IMR-90 (cell line): ENCODE measurements around the gene PRR5L. TPM values are rescaled to one million over a fixed set of nuclear protein-coding genes. Genes with fewer than 3 reads are reported as not detected.

Experiments
- ATAC-seq: fragments of 200-7000 bp; cut with Tn5 transposase; 2 replicates; pipeline ENCODE4 v1.9.1; 2020; ENCODE audit warnings: low read depth, mild to moderate bottlenecking, moderate library complexity
- BruUV-seq: library from RNA; stranded (reverse); fragments of 400-500 nt; replicated peaks from 2 replicates; lab custom pipeline; 2021; lab: Mats Ljungman, UMichigan
- CTCF ChIA-PET: fragments of 300-600 bp; formaldehyde crosslinking; extraction: SDS; loops from one replicate; lab custom pipeline; 2021; ENCODE audit warnings: antibody characterized with exemption; lab: Yijun Ruan, JAX
- POLR2A ChIA-PET: fragments of 300-600 bp; sonication (Branson Sonifier 250); formaldehyde crosslinking; loops from one replicate; lab custom pipeline; 2022; ENCODE audit warnings: antibody characterized with exemption; ENCODE audit not compliant: unreplicated experiment; lab: Charles Lee
- DNase-seq: peaks from one replicate; pipeline ENCODE4 v3.0.0; 2013
- H2AFZ ChIP-seq: replicated peaks from 2 replicates; pipeline ENCODE3; 2013; ENCODE audit warnings: low read length, mild to moderate bottlenecking; ENCODE audit not compliant: poor library complexity
- H2AK5ac ChIP-seq: 2 replicates; pipeline ENCODE4 v1.6.1; 2013; ENCODE audit warnings: low read depth, low read length, inconsistent platforms
- H2AK9ac ChIP-seq: replicated peaks from 2 replicates; pipeline ENCODE3; 2013; ENCODE audit warnings: mild to moderate bottlenecking, low read depth, low read length, moderate library complexity; ENCODE audit not compliant: poor library complexity
- H2BK120ac ChIP-seq: 2 replicates; pipeline ENCODE4 v1.6.1; 2013; ENCODE audit warnings: low read depth, low read length, inconsistent platforms
- H2BK15ac ChIP-seq: 3 replicates; pipeline ENCODE4 v1.6.1; 2013; ENCODE audit warnings: low read depth, low read length, inconsistent platforms
- H2BK20ac ChIP-seq: 2 replicates; pipeline ENCODE4 v1.6.1; 2013; ENCODE audit warnings: low read depth, mild to moderate bottlenecking, inconsistent platforms, low read length, moderate library complexity
- H2BK5ac ChIP-seq: 2 replicates; pipeline ENCODE4 v1.6.1; 2013; ENCODE audit warnings: mild to moderate bottlenecking, low read depth, low read length, inconsistent platforms; ENCODE audit not compliant: poor library complexity, severe bottlenecking
- H3K14ac ChIP-seq: replicated peaks from 2 replicates; pipeline ENCODE4 v1.6.1; 2013; ENCODE audit warnings: low read depth, low read length, inconsistent platforms
- H3K18ac ChIP-seq: 2 replicates; pipeline ENCODE4 v1.6.1; 2013; ENCODE audit warnings: low read depth, low read length, control low read depth
- H3K23ac ChIP-seq: 2 replicates; pipeline ENCODE4 v1.6.1; 2013; ENCODE audit warnings: low read depth, low read length, inconsistent platforms
- H3K27ac ChIP-seq: 2 replicates; pipeline ENCODE4 v1.5.1; 2013; ENCODE audit warnings: mild to moderate bottlenecking, control low read depth, low read length; ENCODE audit not compliant: insufficient read depth
- H3K27me3 ChIP-seq: 2 replicates; pipeline ENCODE4 v1.6.1; 2013; ENCODE audit warnings: low read length; ENCODE audit not compliant: control insufficient read depth, insufficient read depth
- H3K36me3 ChIP-seq: 2 replicates; pipeline ENCODE4 v1.6.1; 2013; ENCODE audit warnings: low read length, mixed read lengths; ENCODE audit not compliant: control insufficient read depth, insufficient read depth
- H3K4ac ChIP-seq: 2 replicates; pipeline ENCODE4 v1.6.1; 2013; ENCODE audit warnings: low read depth, low read length, inconsistent platforms
- H3K4me1 ChIP-seq: 2 replicates; pipeline ENCODE4 v1.6.1; 2013; ENCODE audit warnings: low read length, mixed read lengths; ENCODE audit not compliant: control insufficient read depth, insufficient read depth
- H3K4me2 ChIP-seq: 2 replicates; pipeline ENCODE4 v1.6.1; 2013; ENCODE audit warnings: low read depth, mild to moderate bottlenecking, control low read depth, low read length, moderate library complexity
- H3K4me3 ChIP-seq: 2 replicates; pipeline ENCODE4 v1.5.1; 2013; ENCODE audit warnings: low read depth, mild to moderate bottlenecking, control low read depth, low read length, moderate library complexity; ENCODE audit not compliant: insufficient read depth
- H3K56ac ChIP-seq: 2 replicates; pipeline ENCODE4 v1.6.1; 2013; ENCODE audit warnings: low read length, inconsistent platforms; ENCODE audit not compliant: insufficient read depth; ENCODE audit errors: extremely low read depth
- H3K79me1 ChIP-seq, 2 experiments: 2 replicates each; pipeline ENCODE4 v1.6.1; 2013; ENCODE audit warnings: low read length in 2 of 2, inconsistent platforms in 1 of 2, low read depth in 1 of 2
- H3K9ac ChIP-seq: 2 replicates; pipeline ENCODE4 v1.6.1; 2013; ENCODE audit warnings: low read depth, low read length, control low read depth
- H3K9me1 ChIP-seq: 2 replicates; pipeline ENCODE4 v1.6.1; 2013; ENCODE audit warnings: low read length, inconsistent platforms; ENCODE audit not compliant: insufficient read depth
- H3K9me3 ChIP-seq: 2 replicates; pipeline ENCODE4 v1.6.1; 2013; ENCODE audit warnings: low read length; ENCODE audit not compliant: control insufficient read depth, insufficient read depth
- H4K20me1 ChIP-seq: 2 replicates; pipeline ENCODE4 v1.6.1; 2013; ENCODE audit warnings: low read length, inconsistent platforms; ENCODE audit not compliant: insufficient read depth
- H4K5ac ChIP-seq: 2 replicates; pipeline ENCODE4 v1.6.1; 2013; ENCODE audit warnings: mild to moderate bottlenecking, low read depth, low read length, control low read depth
- H4K8ac ChIP-seq, 2 experiments: 2 replicates each; pipeline ENCODE4 v1.6.1; 2013; ENCODE audit warnings: low read depth in 2 of 2, low read length in 2 of 2, control low read depth in 1 of 2, inconsistent platforms in 1 of 2
- H4K91ac ChIP-seq: 2 replicates; pipeline ENCODE4 v1.6.1; 2013; ENCODE audit warnings: low read depth, low read length, inconsistent platforms; ENCODE audit not compliant: insufficient read depth
- BHLHE40 ChIP-seq: fragments of 150-350 bp; IDR thresholded peaks from 2 replicates; pipeline ENCODE4 v1.6.1; 2016; ENCODE audit warnings: mild to moderate bottlenecking, low read depth, low read length
- CEBPB ChIP-seq: IDR thresholded peaks from 2 replicates; pipeline ENCODE4 v1.6.1; 2012; ENCODE audit warnings: low read depth, low read length, improper control_type of control experiment
- CHD1 ChIP-seq: IDR thresholded peaks from 2 replicates; pipeline ENCODE4 v1.6.1; 2012; ENCODE audit warnings: low read depth, low read length, improper control_type of control experiment
- FOS ChIP-seq: fragments of 150-350 bp; IDR thresholded peaks from 2 replicates; pipeline ENCODE4 v1.6.1; 2016; ENCODE audit warnings: low read depth, low read length
- MAFK ChIP-seq: IDR thresholded peaks from 2 replicates; pipeline ENCODE4 v1.6.1; 2012; ENCODE audit warnings: low read depth, low read length, improper control_type of control experiment
- MAZ ChIP-seq: IDR thresholded peaks from 2 replicates; pipeline ENCODE4 v1.6.1; 2012; ENCODE audit warnings: low read depth, mild to moderate bottlenecking, low read length, improper control_type of control experiment, moderate library complexity, borderline replicate concordance
- MXI1 ChIP-seq: IDR thresholded peaks from 2 replicates; pipeline ENCODE4 v1.6.1; 2012; ENCODE audit warnings: low read depth, mild to moderate bottlenecking, low read length, moderate library complexity, borderline replicate concordance
- NFE2L2 ChIP-seq: fragments of 150-350 bp; IDR thresholded peaks from 2 replicates; pipeline ENCODE4 v1.6.1; 2016; ENCODE audit warnings: low read depth, mild to moderate bottlenecking, low read length
- POLR2A ChIP-seq: IDR thresholded peaks from 2 replicates; pipeline ENCODE4 v1.6.1; 2012; ENCODE audit warnings: mild to moderate bottlenecking, low read depth, low read length
- RAD21 ChIP-seq: IDR thresholded peaks from 2 replicates; pipeline ENCODE4 v1.6.1; 2012; ENCODE audit warnings: low read length, improper control_type of control experiment
- RCOR1 ChIP-seq: IDR thresholded peaks from 2 replicates; pipeline ENCODE4 v1.6.1; 2012; ENCODE audit warnings: mild to moderate bottlenecking, low read length, improper control_type of control experiment; ENCODE audit not compliant: insufficient replicate concordance
- RFX5 ChIP-seq: IDR thresholded peaks from 2 replicates; pipeline ENCODE4 v1.8.0; 2012; ENCODE audit warnings: low read depth, mild to moderate bottlenecking, low read length, moderate library complexity
- SMC3 ChIP-seq: fragments of 150-350 bp; IDR thresholded peaks from 2 replicates; pipeline ENCODE4 v1.6.1; 2016; ENCODE audit warnings: low read depth, mild to moderate bottlenecking, antibody characterized with exemption, low read length, moderate library complexity
- WGBS, 2 experiments: methylation state at CpG; one replicate each; pipeline versions ENCODE4 v1.1.5 to v1.1.7; 2013; ENCODE audit warnings: missing lambda C conversion rate in 2 of 2; ENCODE audit not compliant: insufficient read length in 1 of 2; ENCODE audit errors: extremely low coverage in 2 of 2; 5-methylcytosine and 5-hydroxymethylcytosine counted together
- dilution Hi-C: fragments of 300-500 bp; cut with HindIII; formaldehyde crosslinking; loops from one replicate; pipeline ENCODE4 v1.14.3; 2018; ENCODE audit warnings: low sequenced_read_pairs; ENCODE audit not compliant: unreplicated experiment
- in situ Hi-C: fragments of 300-500 bp; cut with MboI; formaldehyde crosslinking; loops from 3 replicates; pipeline ENCODE4 v1.14.3; 2019; ENCODE audit warnings: low sequenced_read_pairs, inconsistent platforms, mixed read lengths
- intact Hi-C: fragments of 100-400 bp; cut with micrococcal nuclease; formaldehyde crosslinking; loops from 2 replicates; pipeline ENCODE4 v1.10.0; 2022
- polyA plus RNA-seq, 3 experiments: library from polyadenylated mRNA; depleted of rRNA; stranded (reverse); fragments of >200 nt; gene quantifications; 2 replicates each; pipeline ENCODE4 v1.2.3, GENCODE V29; 2012; ENCODE audit warnings: low replicate concordance in 1 of 3
- total RNA-seq: library from RNA; depleted of rRNA; stranded (reverse); fragments of >200 nt; gene quantifications from 2 replicates; pipeline ENCODE4 v1.2.3, GENCODE V29; 2012
- TF ChIP-seq, protein P1 (sequence below): fragments of 150-350 bp; IDR thresholded peaks from 2 replicates; pipeline ENCODE4 v1.6.1; 2016; ENCODE audit warnings: low read depth, mild to moderate bottlenecking, low read length, moderate library complexity, borderline replicate concordance
- TF ChIP-seq, protein P2 (sequence below): conservative IDR thresholded peaks from 2 replicates; pipeline ENCODE4 v1.5.1; 2012; ENCODE audit warnings: mild to moderate bottlenecking, low read depth, low read length, improper control_type of control experiment
- TF ChIP-seq, protein P3 (sequence below): fragments of 150-350 bp; IDR thresholded peaks from 2 replicates; pipeline ENCODE4 v1.6.1; 2017; ENCODE audit warnings: mild to moderate bottlenecking, antibody characterized with exemption, low read length, low read depth

The PRR5L gene
- total and polyA plus RNA-seq, 2 of the 4 experiments (the other 2 are of a cell fraction), result 2.9 to 3.6 TPM

DNA sequence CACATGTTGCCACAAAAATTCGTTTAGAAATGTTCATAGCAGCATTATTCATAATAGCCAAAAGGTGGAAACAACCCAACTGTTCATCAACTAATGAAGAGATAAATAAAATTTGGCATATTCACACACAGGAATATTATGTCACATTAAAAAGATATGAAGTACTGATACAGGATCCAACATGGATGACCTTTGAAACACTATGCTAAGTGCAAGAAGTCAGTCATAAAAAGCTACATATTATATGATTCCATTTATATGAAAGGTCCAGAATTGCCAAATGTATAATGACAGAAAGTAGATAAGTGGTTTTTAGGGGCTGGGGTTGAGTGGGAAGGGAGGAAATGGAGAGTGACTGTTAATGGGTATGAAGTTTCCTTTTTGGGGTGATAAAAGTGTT lies 9.0 kb downstream of the PRR5L start:
- no peak overlapping the region for H3K4ac ChIP-seq
- intact Hi-C loops, result no loop called here
- no peak overlapping the region for H3K23ac ChIP-seq
- H2BK120ac ChIP-seq, result no peak overlapping the region
- H4K20me1 ChIP-seq, result no peaks in the 10 kb centered on the region
- no peaks in the 10 kb centered on the region for H3K79me1 ChIP-seq
- H4K91ac ChIP-seq, result no peak overlapping the region
- no peaks in the 10 kb centered on the region for H3K4me1 ChIP-seq
- no peak overlapping the region for H3K27ac ChIP-seq
- H3K9me1 ChIP-seq, result no peaks in the 10 kb centered on the region
- ATAC-seq (no peak), DNase-seq (no peak)
- POLR2A ChIA-PET, result no interaction called here
- H3K4me2 ChIP-seq, result no peak overlapping the region
- no peak overlapping the region for H2AK9ac ChIP-seq
- CTCF ChIA-PET, result interaction anchor here (1.3 kb wide), 1 partner anchor 19 kb away, joined by 3 read pairs; no protein-coding TSS in a partner anchor
- no TSS peak for BruUV-seq
- no peak overlapping the region for H2AK5ac ChIP-seq
- no peak overlapping the region for H3K18ac ChIP-seq
- H3K27me3 ChIP-seq, result peaks cover 18% of the 10 kb centered on the region
- H3K36me3 ChIP-seq, result no peaks in the 10 kb centered on the region
- no peak overlapping the region for H3K9ac ChIP-seq
- H2BK5ac ChIP-seq, result no peak overlapping the region
- H2BK15ac ChIP-seq, result no peak overlapping the region
- H3K14ac ChIP-seq, result no peak overlapping the region
- no CpG with 5 or more reads among the region's 1 CpG for WGBS, 2 experiments
- no peak overlapping the region for H2BK20ac ChIP-seq
- no peak overlapping the region for H3K4me3 ChIP-seq
- H3K56ac ChIP-seq, result no peak overlapping the region
- TF ChIP-seq FOS (no peak), RAD21 (no peak), CEBPB (no peak), MAFK (no peak), SMC3 (no peak), RCOR1 (no peak), CHD1 (no peak), MXI1 (no peak), BHLHE40 (no peak), MAZ (no peak), NFE2L2 (no peak), POLR2A (no peak), RFX5 (no peak)
- TF ChIP-seq, protein P1, sequence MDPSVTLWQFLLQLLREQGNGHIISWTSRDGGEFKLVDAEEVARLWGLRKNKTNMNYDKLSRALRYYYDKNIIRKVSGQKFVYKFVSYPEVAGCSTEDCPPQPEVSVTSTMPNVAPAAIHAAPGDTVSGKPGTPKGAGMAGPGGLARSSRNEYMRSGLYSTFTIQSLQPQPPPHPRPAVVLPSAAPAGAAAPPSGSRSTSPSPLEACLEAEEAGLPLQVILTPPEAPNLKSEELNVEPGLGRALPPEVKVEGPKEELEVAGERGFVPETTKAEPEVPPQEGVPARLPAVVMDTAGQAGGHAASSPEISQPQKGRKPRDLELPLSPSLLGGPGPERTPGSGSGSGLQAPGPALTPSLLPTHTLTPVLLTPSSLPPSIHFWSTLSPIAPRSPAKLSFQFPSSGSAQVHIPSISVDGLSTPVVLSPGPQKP, result no peak
- TF ChIP-seq, protein P2, sequence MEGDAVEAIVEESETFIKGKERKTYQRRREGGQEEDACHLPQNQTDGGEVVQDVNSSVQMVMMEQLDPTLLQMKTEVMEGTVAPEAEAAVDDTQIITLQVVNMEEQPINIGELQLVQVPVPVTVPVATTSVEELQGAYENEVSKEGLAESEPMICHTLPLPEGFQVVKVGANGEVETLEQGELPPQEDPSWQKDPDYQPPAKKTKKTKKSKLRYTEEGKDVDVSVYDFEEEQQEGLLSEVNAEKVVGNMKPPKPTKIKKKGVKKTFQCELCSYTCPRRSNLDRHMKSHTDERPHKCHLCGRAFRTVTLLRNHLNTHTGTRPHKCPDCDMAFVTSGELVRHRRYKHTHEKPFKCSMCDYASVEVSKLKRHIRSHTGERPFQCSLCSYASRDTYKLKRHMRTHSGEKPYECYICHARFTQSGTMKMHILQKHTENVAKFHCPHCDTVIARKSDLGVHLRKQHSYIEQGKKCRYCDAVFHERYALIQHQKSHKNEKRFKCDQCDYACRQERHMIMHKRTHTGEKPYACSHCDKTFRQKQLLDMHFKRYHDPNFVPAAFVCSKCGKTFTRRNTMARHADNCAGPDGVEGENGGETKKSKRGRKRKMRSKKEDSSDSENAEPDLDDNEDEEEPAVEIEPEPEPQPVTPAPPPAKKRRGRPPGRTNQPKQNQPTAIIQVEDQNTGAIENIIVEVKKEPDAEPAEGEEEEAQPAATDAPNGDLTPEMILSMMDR, result no peak
- TF ChIP-seq, protein P3, sequence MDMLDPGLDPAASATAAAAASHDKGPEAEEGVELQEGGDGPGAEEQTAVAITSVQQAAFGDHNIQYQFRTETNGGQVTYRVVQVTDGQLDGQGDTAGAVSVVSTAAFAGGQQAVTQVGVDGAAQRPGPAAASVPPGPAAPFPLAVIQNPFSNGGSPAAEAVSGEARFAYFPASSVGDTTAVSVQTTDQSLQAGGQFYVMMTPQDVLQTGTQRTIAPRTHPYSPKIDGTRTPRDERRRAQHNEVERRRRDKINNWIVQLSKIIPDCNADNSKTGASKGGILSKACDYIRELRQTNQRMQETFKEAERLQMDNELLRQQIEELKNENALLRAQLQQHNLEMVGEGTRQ, result no peak
- H4K5ac ChIP-seq, result no peak overlapping the region
- H4K8ac ChIP-seq, result no peak overlapping the region
- no peak overlapping the region for H2AFZ ChIP-seq
- H3K9me3 ChIP-seq, result no peaks in the 10 kb centered on the region
- in situ Hi-C loops, result no loop called here
- dilution Hi-C loops, result no loop called here
